ENCODE data around the gene CFAP74. TPM values are rescaled to one million over a fixed set of nuclear protein-coding genes. Genes with fewer than 3 reads are reported as not detected.

The CFAP74 gene
- total and polyA plus RNA-seq, 9 of the 15 experiments (the other 6 are each of a cell fraction or from before 2014, with no cell fraction given), result 0.03 to 0.15 (median 0.05) TPM; not detected in 6

- Histone ChIP-seq H3K4me2 (ENCODE audit: insufficient read depth, low read length) (no peak overlapping the region), H3K27ac (ENCODE audit: extremely low read depth, low read depth, low read length) (no peak overlapping the region), H3K4me1 (replicated peaks in 1 of 2; ENCODE audit: control insufficient read depth in 2 of 2, insufficient read depth in 2 of 2, low read length in 2 of 2) (peaks cover 0 to 28% of the 10 kb centered on the region in 2 experiments; a peak in 1 of 5 replicates), H3K9ac (ENCODE audit: insufficient read depth in 1 of 2, low read depth in 2 of 2, low read length in 2 of 2) (no peak overlapping the region), H3K27me3 (ENCODE audit: control insufficient read depth in 2 of 2, insufficient read depth in 2 of 2, low read length in 2 of 2) (peaks cover 36 to 74% of the 10 kb centered on the region in 2 experiments), H3K9me3 (replicated peaks; ENCODE audit: control insufficient read depth, insufficient read depth, low read depth, low read length) (peaks cover 6% of the 10 kb centered on the region), H4K20me1 (replicated peaks; ENCODE audit: control insufficient read depth, insufficient read depth, low read length) (peaks cover 12% of the 10 kb centered on the region), H3K9me1 (ENCODE audit: control insufficient read depth, insufficient read depth, low read length) (no peaks in the 10 kb centered on the region), H3K4me3 (no peak overlapping the region), H3K79me2 (ENCODE audit: control insufficient read depth, insufficient read depth, low read length) (no peaks in the 10 kb centered on the region), H3K36me3 (ENCODE audit: control insufficient read depth, insufficient read depth, low read length) (no peaks in the 10 kb centered on the region), H2AFZ (ENCODE audit: low read depth, low read length) (no peak overlapping the region)
- intact Hi-C loops (cut with micrococcal nuclease), result no loop called here
- DNase-seq (ENCODE audit: extremely low read depth in 1 of 4, low spot score in 3 of 4) (no peak), ATAC-seq (no peak), FAIRE-seq (no peak)
- no TSS peak for BruUV-seq (replicated peaks)
- TF ChIP-seq BCOR (IDR thresholded peaks at IDR 0.05), result 0 out of 2 replicates have a peak, but pooled peaks have one; percentile 30
- TF ChIP-seq ZNF24 (IDR thresholded peaks at IDR 0.05), result peak; percentile 99
- 0 out of 2 replicates have a peak, but pooled peaks have one; percentile 48 for TF ChIP-seq NFRKB (IDR thresholded peaks at IDR 0.05; ENCODE audit: low read depth)
- TF ChIP-seq TSC22D4 (tag; IDR thresholded peaks at IDR 0.05), result peak; percentile 82
- TF ChIP-seq ZNF318 (IDR thresholded peaks at IDR 0.05; ENCODE audit: borderline replicate concordance in 1 of 2, low read depth in 1 of 2), result peak in 1 of 2 experiments; percentile 57; a peak in 2 of 4 replicates
- TF ChIP-seq ZNF146 (CRISPR knock-in tag; IDR thresholded peaks at IDR 0.05; ENCODE audit: unreplicated experiment), result no peak
- 7% methylated on average over 3 of the region's 3 CpGs for WGBS (ENCODE audit: insufficient coverage, low coverage, missing lambda C conversion rate)
- in situ Hi-C loops (cut with MboI), result no loop called here
- ChIA-PET CTCF (ENCODE audit: low intra/inter-chr PET ratio) (no interaction called here), POLR2A (interaction anchor here (1.0 kb wide), 1 partner anchor 72 kb away, joined by 4 read pairs; no protein-coding TSS in a partner anchor)
These were observed 35.7 kb downstream of the CFAP74 start for GRCh38 chr1:1967879-1968278.
